DMS114 treated with DMSO at 0.1 percent for 48 hours (cell line): ENCODE results near the gene MFSD6L.

Source experiments
- DNase-seq: peaks from one replicate; lab custom pipeline; 2025; ENCODE audit not compliant: unreplicated experiment; lab: John Stamatoyannopoulos, UW

Gene MFSD6L

GRCh38 chr17:8792646-8793045, 6.5 kb downstream of the MFSD6L start:
- no peak for DNase-seq

DNA sequence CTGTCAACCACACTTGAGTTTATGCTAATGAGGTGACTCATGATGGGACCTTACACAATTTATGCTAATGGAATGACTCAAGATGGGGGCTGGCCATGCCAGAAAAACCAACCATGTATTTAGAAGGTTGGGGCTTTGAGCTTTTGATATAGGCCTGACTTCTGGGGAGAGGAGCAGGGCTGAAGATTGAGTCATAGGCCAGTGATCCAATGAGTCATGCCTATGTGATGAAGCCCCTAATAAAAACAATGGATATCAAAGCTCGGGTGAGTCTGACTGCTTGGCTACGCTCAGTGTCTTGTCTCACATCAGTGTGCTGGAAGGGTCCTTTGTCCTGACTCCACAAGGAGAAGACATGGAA, 7.3 kb downstream of the MFSD6L start:
- no peak for DNase-seq

GRCh38 chr17:8791248-8791909, 7.8 kb downstream of the MFSD6L start:
- no peak for DNase-seq

DNA sequence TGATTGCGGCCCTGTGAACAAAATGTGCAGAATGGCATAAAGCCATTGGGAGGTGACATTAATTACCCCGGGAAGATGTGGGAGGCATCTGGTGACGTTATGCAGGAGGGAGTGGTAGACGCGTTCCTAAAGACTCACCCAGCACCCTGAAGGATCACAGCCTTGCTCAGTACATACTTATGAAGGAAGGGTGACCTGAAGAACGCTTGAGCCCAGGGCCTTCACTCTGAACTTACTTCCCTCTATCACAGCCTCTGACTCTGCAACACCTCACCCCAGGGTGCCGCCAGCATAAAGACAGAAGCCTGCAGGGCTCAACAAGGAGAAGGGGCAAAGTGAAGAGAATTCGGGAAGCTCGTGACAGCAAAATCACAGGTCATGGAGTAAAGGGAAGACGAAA, 9.4 kb downstream of the MFSD6L start:
- no peak for DNase-seq

DNA sequence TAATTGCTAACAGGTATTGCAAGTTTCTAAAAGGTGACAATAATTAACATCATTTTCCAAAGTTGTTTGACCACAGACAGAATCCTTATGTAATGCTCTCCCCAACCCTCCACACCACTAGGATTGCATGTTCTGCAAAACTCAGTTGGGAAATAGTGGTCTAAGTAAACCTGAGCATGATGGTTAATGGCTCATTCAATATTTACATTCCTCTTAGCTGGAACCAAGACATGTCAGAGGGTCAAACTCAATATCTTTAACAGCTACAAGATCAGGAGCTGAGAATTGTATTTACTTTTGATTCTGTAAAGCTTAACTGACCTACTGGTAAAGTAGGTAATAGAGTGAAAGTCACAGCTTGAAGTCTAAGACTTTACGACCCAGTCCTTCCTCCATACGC, 10.2 kb downstream of the MFSD6L start:
- DNase-seq, result no peak

- DNase-seq, result peak; percentile 60
Measured at GRCh38 chr17:8785547-8786413, 13.4 kb downstream of the MFSD6L start.

DNA sequence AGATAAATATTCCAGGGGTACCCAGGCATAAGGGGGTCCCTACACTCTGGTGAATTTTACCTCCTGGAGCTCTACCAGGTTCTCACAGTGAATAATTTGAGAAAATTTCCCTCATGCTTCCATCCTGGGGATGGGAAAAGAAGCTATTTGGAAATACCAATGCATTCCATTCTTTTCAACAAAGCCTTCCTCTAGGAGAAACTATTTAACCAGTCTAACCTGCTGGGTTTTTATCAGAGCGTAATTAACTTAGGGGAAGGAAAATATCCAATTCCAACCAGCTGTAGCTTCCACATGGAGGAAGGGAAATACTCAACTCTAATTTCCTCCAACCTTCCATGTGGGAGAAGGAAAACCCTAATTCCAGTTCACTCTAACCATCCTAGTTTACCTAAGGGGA, 17.0 kb downstream of the MFSD6L start:
- no peak for DNase-seq

DNA sequence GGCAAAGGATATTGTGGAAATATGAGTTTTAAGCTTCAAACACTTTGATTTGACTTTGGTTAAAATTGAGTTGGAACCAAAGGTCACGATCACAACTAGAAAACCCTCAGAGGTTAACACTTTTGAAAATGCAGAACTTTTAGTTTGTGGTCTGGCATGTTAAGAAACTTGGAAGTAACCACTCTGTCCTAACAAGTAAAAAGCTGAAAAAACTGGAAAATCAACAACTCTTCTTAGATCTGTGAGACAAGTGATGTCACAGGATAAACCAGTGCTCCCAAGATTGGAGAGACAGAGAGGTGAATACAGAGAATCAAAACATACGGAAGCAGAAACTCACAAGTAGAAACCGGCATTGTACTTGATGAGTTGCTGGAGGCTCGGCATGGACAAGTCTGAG, 17.4 kb downstream of the MFSD6L start:
- DNase-seq, result no peak

DNA sequence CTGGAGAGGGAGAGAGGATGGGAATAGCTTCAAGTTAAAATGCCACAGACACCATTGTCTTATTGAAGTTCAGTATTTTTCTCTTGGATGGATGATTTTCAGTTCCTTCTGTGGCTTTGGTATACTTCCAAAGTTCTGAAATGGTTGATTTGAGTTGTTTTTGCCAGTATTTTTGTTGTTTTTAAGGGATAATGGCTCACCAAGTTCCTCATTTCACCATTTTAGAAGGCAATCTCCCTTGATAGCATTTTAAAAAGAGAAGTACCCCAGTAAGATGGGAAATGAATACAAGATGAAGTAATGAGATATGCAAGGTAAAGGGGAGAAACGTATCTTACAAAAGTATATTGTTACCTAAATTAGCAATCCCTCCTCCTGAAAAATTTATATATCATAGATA, 22.3 kb downstream of the MFSD6L start:
- DNase-seq, result no peak

DNA sequence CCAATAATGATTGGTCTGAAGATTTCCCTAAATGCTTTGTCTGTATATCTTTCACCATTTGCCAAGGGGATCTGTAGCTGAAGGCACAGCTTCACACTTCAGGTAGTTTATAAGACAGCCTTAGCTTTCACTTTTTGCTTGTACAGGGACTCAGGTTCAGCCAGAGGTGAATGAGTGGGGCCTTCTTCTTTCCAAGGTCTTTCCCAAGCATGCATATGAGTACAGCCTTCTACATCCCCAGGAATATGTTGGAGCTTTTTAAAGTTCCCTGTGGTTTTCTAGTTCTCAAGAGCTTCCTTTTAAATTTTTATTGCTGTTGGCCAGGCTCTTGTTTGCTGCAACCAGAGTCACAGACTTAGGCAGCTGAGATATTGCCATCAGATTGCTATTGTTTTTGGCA, 22.9 kb downstream of the MFSD6L start:
- DNase-seq, result no peak

DNA sequence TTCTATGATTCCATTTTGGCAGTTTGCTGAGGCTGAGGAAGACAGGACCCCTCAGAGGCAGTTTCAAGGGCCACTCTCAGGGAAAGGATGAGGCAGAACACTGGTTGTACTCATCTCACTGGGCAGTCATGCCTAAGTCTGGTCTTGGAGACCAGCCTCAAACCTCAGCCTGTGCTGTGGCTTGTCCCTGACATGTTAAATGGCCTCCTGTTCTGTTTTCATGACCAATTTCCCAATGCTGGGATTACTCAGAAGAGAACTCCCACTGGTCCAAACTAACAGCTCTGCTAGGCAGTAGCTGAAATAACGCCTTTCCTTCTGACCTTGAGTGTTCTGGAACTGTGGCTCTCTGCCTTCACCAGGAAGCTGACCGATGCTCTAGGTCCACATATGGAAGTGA, 32.4 kb downstream of the MFSD6L start:
- DNase-seq, result no peak

DNA sequence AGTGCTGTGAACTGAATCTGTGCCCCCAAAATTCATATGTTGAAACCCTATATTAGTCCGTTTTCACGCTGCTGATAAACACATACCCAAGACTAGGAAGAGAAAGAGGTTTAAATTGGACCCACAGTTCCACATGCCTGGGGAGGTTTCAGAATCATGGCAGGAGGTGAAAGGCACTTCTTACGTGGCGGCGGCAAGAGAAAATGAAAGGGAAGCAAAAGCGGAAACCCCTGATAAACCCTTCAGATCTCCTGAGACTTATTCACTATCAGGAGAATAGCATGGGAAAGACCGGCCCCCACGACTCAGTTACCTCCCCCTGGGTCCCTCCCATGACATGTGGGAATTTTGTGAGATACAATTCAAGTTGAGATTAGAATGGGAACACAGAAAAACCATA, 37.2 kb downstream of the MFSD6L start:
- no peak for DNase-seq

GRCh38 chr17:8758137-8758596, 41.0 kb downstream of the MFSD6L start, which contains the start of gene SPDYE4:
SPDYE4 (minus strand) TSS chr17:8758546; CDS start chr17:8758382, 164 bp downstream.
- no peak for DNase-seq

DNA sequence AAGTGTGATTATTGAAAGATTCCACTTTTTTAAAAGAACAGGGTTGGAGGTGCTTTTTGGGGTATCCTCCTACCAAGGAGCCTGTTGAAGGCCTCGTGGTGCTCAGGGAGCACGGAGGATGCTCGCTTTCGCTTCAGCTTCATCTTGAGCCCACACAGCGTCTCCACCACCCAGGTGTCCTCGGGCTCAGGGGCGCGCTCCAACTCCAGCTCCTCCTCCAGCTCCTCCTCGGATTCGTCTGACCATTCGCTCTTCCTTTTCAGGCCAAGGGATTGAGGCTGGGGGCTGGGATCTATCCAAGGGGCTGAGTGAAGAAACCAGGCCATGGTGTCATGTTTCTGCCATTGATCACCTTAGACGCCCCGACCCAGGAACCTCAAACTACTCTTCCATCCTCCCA, 42.0 kb downstream of the MFSD6L start:
- DNase-seq, result no peak

DNA sequence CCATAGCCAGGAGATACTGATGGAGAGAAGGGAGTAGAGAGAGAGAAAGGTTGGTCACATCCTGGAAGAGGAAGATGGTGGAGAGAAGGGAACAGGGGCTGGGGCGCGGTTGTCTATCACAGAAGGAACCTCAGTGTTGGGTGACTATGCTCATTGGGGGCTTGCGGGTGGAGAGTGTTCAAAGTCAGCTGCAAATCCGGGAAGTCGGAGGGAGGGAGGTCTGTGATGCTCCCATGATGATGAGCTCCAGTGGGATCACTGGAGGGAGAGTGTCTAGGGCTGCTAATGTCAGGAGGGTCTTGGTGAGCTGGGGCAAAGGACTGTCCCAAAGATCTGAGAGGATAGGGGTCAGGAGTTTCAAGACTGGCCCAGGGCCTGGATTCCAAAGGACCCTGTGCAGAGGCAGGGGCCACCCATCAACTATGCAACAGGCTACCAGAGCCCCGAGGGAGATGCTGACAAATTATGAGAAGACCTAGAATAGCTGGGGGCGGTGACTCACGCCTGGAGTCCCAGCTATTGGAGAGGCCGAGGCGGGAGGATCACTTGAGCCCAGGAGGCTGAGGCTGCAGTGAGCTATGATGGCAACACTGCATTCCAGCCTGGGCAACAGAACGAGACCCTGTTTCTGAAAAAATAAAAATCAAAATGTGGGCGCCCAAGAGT, 43.4 kb downstream of the MFSD6L start:
- no peak for DNase-seq

DNA sequence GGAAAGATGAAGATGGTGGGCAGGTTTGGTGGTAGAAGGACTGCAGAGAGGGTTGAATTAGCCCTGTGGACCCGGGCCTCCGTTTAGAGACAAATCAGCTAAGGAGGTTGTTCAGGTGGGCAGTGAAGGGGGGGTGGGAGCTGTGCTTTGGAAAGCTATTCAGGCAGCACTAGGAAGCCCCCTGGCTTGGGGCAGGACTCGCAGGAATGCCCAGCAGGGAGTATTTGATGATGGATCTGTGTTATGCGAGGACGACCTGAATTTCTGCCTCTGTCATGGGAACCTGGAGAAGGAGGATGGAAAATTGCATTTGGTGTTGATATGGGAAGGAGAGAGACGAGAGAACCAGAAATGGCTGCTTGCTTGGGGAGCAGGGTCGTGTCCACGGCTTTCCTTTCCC, 44.3 kb downstream of the MFSD6L start:
- no peak for DNase-seq

- peak; percentile 16 for DNase-seq
Measured at GRCh38 chr17:8753976-8754440, 45.2 kb downstream of the MFSD6L start.

GRCh38 chr17:8753136-8753975, 45.8 kb downstream of the MFSD6L start:
- DNase-seq, result no peak

DNA sequence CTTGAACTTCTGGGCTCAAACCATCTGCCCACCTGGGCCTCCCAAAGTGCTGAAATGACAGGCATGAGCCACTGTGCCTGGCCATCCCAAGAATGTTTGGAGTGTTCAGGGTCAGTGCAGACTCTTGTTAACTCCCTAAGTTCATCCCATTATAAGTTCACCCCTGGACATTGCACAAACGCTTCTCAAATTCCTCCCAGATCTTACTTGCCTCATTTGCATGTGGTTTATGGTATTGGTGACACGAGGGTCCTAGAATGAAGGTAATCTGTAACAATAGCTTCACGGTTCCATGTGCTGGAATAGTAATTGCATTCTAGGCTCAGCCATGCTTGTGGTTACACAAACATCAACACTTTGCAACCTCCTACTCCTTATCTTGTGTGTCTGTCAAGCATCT, 49.5 kb downstream of the MFSD6L start:
- DNase-seq, result no peak

DNA sequence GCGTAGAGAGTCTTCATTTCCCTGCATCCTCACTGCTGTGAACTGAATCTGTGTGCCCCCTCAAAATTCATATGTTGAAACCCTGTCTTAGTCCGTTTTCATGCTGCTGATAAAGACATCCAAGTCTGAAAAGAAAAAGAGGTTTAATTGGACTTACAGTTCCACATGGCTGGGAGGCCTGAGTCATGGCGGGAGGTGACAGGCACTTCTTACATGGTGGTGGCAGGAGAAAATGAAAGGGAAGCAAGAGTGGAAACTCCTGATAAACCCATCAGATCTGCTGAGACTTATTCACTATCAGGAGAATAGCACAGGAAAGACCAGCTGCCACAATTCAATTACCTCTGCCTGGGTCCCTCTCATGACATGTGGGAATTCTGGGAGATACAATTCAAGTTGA, 51.4 kb downstream of the MFSD6L start:
- DNase-seq, result no peak
